Ectodermal cell (in vitro differentiated cells): ENCODE measurements around the gene AR.

ENCODE experiments used
- H3K27ac ChIP-seq: 2 replicates; pipeline ENCODE4 v1.7.0; 2013; ENCODE audit warnings: mild to moderate bottlenecking, low read depth, low read length; ENCODE audit not compliant: insufficient read depth, poor library complexity, severe bottlenecking
- H3K27me3 ChIP-seq: 2 replicates; pipeline ENCODE4 v1.7.0; 2013; ENCODE audit warnings: mild to moderate bottlenecking, low read length; ENCODE audit not compliant: insufficient read depth, control insufficient read depth, poor library complexity, severe bottlenecking
- H3K36me3 ChIP-seq: one replicate; pipeline ENCODE4 v1.7.0; 2013; ENCODE audit warnings: low read length; ENCODE audit not compliant: control insufficient read depth, insufficient read depth
- H3K4me1 ChIP-seq: one replicate; pipeline ENCODE4 v1.7.0; 2013; ENCODE audit warnings: low read length; ENCODE audit not compliant: control insufficient read depth, insufficient read depth
- H3K4me3 ChIP-seq: 2 replicates; pipeline ENCODE4 v1.7.0; 2013; ENCODE audit warnings: low read depth, low read length, control low read depth; ENCODE audit not compliant: insufficient read depth
- H3K9me3 ChIP-seq: 2 replicates; pipeline ENCODE4 v1.7.0; 2013; ENCODE audit warnings: mild to moderate bottlenecking, low read length, moderate library complexity; ENCODE audit not compliant: control insufficient read depth
- WGBS, 2 experiments: methylation state at CpG; one replicate each; pipeline ENCODE4 v1.1.7; 2013; ENCODE audit warnings: missing lambda C conversion rate in 2 of 2; 5-methylcytosine and 5-hydroxymethylcytosine counted together

The AR gene

GRCh38 chrX:67674741-67675140 is 130.9 kb downstream of the AR start:
- WGBS, 2 experiments: 92 to 100% methylated on average over 1 of the region's 1 CpG
- no peaks in the 10 kb centered on the region for H3K36me3 ChIP-seq
- no peaks in the 10 kb centered on the region for H3K4me1 ChIP-seq
- H3K4me3 ChIP-seq: no peak overlapping the region
- no peaks in the 10 kb centered on the region for H3K9me3 ChIP-seq
- H3K27ac ChIP-seq: no peak overlapping the region
- H3K27me3 ChIP-seq: no peaks in the 10 kb centered on the region

- WGBS, 2 experiments: 93 to 95% methylated on average over 4 of the region's 4 CpGs
- no peaks in the 10 kb centered on the region for H3K4me1 ChIP-seq
Observed at GRCh38 chrX:67684136-67684535, 140.3 kb downstream of the AR start.

GRCh38 chrX:67692246-67692645 is 148.4 kb downstream of the AR start:
- no peak overlapping the region for H3K27ac ChIP-seq
- no peak overlapping the region for H3K4me3 ChIP-seq
- no peaks in the 10 kb centered on the region for H3K9me3 ChIP-seq
- H3K27me3 ChIP-seq: no peaks in the 10 kb centered on the region
- peaks cover 4% of the 10 kb centered on the region for H3K4me1 ChIP-seq
- H3K36me3 ChIP-seq: no peaks in the 10 kb centered on the region

More at GRCh38 chrX:67684136-67684535, 140.3 kb downstream of the AR start:
- H3K27ac ChIP-seq: no peak overlapping the region
- H3K27me3 ChIP-seq: no peaks in the 10 kb centered on the region
- H3K9me3 ChIP-seq: no peaks in the 10 kb centered on the region
- no peaks in the 10 kb centered on the region for H3K36me3 ChIP-seq
- H3K4me3 ChIP-seq: no peak overlapping the region

GRCh38 chrX:67693928-67694327 is 150.1 kb downstream of the AR start:
- Histone ChIP-seq H3K36me3 (no peaks in the 10 kb centered on the region), H3K4me3 (no peak overlapping the region), H3K27ac (no peak overlapping the region), H3K4me1 (peaks cover 4% of the 10 kb centered on the region), H3K27me3 (no peaks in the 10 kb centered on the region), H3K9me3 (no peaks in the 10 kb centered on the region)
- WGBS, 2 experiments: 91 to 100% methylated on average over 1 of the region's 1 CpG

GRCh38 chrX:67697452-67697851 is 153.6 kb downstream of the AR start:
- Histone ChIP-seq H3K9me3 (no peaks in the 10 kb centered on the region), H3K27me3 (no peaks in the 10 kb centered on the region), H3K27ac (no peak overlapping the region), H3K4me3 (no peak overlapping the region), H3K36me3 (no peaks in the 10 kb centered on the region), H3K4me1 (peaks cover 4% of the 10 kb centered on the region)

- Histone ChIP-seq H3K4me3 (no peak overlapping the region), H3K27ac (no peak overlapping the region), H3K27me3 (no peaks in the 10 kb centered on the region), H3K36me3 (no peaks in the 10 kb centered on the region), H3K4me1 (peaks cover 4% of the 10 kb centered on the region), H3K9me3 (no peaks in the 10 kb centered on the region)
- WGBS, 2 experiments: 95% methylated on average over 3 of the region's 3 CpGs; no CpG with 5 or more reads in 1 of the 2 experiments
Observed at GRCh38 chrX:67700602-67701001, 156.8 kb downstream of the AR start.

GRCh38 chrX:67714004-67714403 is 170.2 kb downstream of the AR start:
- H3K36me3 ChIP-seq: no peaks in the 10 kb centered on the region
- WGBS, 2 experiments: 100% methylated on average over 1 of the region's 1 CpG; no CpG with 5 or more reads in 1 of the 2 experiments
- no peaks in the 10 kb centered on the region for H3K4me1 ChIP-seq

GRCh38 chrX:67717571-67717970 is 173.8 kb downstream of the AR start:
- Histone ChIP-seq H3K4me1 (no peaks in the 10 kb centered on the region), H3K27me3 (no peaks in the 10 kb centered on the region), H3K27ac (no peak overlapping the region), H3K9me3 (no peaks in the 10 kb centered on the region), H3K4me3 (no peak overlapping the region), H3K36me3 (no peaks in the 10 kb centered on the region)
- WGBS, 2 experiments: 91 to 99% methylated on average over 4 of the region's 4 CpGs

More at GRCh38 chrX:67714004-67714403, 170.2 kb downstream of the AR start:
- Histone ChIP-seq H3K27ac (no peak overlapping the region), H3K9me3 (no peaks in the 10 kb centered on the region), H3K4me3 (no peak overlapping the region), H3K27me3 (no peaks in the 10 kb centered on the region)

GRCh38 chrX:67718926-67719325 is 175.1 kb downstream of the AR start:
- Histone ChIP-seq H3K4me3 (no peak overlapping the region), H3K9me3 (no peaks in the 10 kb centered on the region), H3K27me3 (no peaks in the 10 kb centered on the region), H3K27ac (no peak overlapping the region), H3K36me3 (no peaks in the 10 kb centered on the region), H3K4me1 (no peaks in the 10 kb centered on the region)
- WGBS, 2 experiments: 95% methylated on average over 4 of the region's 4 CpGs

- no peaks in the 10 kb centered on the region for H3K27me3 ChIP-seq
- no peak overlapping the region for H3K27ac ChIP-seq
- no peaks in the 10 kb centered on the region for H3K36me3 ChIP-seq
- H3K9me3 ChIP-seq: no peaks in the 10 kb centered on the region
- no peaks in the 10 kb centered on the region for H3K4me1 ChIP-seq
- H3K4me3 ChIP-seq: no peak overlapping the region
Observed at GRCh38 chrX:67720344-67720743, 176.5 kb downstream of the AR start.

- H3K4me1 ChIP-seq: no peaks in the 10 kb centered on the region
- no peak overlapping the region for H3K27ac ChIP-seq
- H3K27me3 ChIP-seq: no peaks in the 10 kb centered on the region
- 95 to 100% methylated on average over 1 of the region's 1 CpG for WGBS, 2 experiments
- no peaks in the 10 kb centered on the region for H3K9me3 ChIP-seq
- no peaks in the 10 kb centered on the region for H3K36me3 ChIP-seq
- no peak overlapping the region for H3K4me3 ChIP-seq
Observed at GRCh38 chrX:67721321-67721720, 177.5 kb downstream of the AR start.
